GM12872 (cell line): Measurements from ENCODE around the gene KRTAP6-3.

Experiments
- CTCF ChIP-seq: IDR thresholded peaks from 3 replicates; pipeline ENCODE4 v1.5.1; 2011; ENCODE audit warnings: low read depth, mild to moderate bottlenecking, low read length, moderate library complexity; ENCODE audit not compliant: insufficient read depth

KRTAP6-3 gene

GRCh38 chr21:30620522-30620921 lies 28.3 kb downstream of the KRTAP6-3 start, which contains the start of gene KRTAP20-4:
Gene KRTAP20-4 (plus strand): TSS chr21:30620627.
- TF ChIP-seq CTCF: no peak

DNA sequence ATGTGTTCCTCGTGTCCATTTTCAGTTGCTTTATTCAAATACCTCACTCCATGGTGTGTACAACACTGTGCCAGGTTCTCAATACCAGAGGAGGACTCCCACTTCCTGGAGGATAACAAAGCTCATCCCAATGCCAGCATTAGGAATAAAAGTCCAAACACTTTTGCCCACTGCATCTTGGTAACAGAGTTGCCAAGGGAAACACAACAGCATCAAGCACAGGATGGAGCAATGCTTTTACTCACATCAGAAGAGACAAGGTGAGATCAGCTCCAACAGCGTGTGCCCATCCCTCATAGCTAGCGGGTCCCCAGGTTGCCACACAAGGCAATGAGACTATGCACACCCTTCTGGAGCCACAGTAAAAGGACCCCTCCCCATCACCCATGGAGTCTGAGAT lies 31.1 kb downstream of the KRTAP6-3 start:
- TF ChIP-seq CTCF: no peak

DNA sequence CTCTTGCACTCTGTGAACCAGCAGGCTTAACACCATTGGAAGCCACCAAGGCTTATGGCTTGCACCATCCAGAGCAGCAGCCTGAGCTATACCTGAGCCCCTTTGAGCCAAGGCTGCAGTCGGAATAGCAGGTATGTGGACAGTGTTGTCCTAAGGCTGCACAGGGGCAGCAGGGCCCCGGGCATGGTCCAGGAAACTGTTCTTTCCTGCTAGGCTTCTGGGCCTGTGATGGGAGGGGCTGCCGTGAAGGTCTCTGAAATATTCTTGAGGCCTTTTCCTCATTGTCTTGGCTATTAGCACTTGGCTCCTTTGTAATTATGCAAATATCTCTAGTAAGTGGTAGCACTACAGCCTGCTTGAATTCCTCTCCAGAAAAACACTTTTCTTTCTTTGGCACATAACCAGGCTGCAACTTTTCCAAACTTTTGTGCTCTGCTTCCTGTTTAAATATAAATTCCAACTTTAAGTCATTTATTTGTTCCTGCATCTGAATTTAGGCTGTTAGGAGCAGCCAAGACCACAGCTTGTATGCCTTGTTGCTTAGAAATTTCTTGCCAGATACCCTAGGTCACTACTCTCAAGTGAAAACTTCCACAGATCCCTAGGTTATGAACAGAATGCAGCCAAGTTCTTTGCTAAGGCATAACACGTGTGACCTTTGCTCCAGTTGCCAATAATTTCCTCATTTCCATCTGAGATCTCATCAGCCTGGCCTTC lies 33.4 kb downstream of the KRTAP6-3 start:
- no peak for TF ChIP-seq CTCF

- TF ChIP-seq CTCF: no peak
These were observed 35.9 kb downstream of the KRTAP6-3 start for GRCh38 chr21:30628109-30628508.

- no peak for TF ChIP-seq CTCF
These were observed 37.0 kb downstream of the KRTAP6-3 start for GRCh38 chr21:30629200-30629599.

- TF ChIP-seq CTCF: no peak
These were observed 42.7 kb downstream of the KRTAP6-3 start, which contains the start of gene KRTAP20-2 for GRCh38 chr21:30634906-30635305. Gene KRTAP20-2 (plus strand): TSS chr21:30635206. CDS start chr21:30635264, 58 bp downstream.

- TF ChIP-seq CTCF: no peak
These were observed 46.4 kb downstream of the KRTAP6-3 start for GRCh38 chr21:30638686-30639085.
